SK-N-SH (cell line): ENCODE data around the gene HNRNPA1. TPM values are rescaled to one million over a fixed set of nuclear protein-coding genes. Genes with fewer than 3 reads are reported as not detected.

Experiments
- CTCF ChIA-PET: fragments of 300-600, 350-600 bp; formaldehyde crosslinking; extraction: SDS; loops from one replicate; lab custom pipeline; 2021; lab: Yijun Ruan, JAX
- POLR2A ChIA-PET: fragments of 350-600 bp; sonication (Branson Sonifier 250); formaldehyde crosslinking; extraction: SDS; loops from one replicate; lab custom pipeline; 2020; ENCODE audit warnings: antibody characterized with exemption, inconsistent platforms; lab: Yijun Ruan, JAX
- DNase-seq: peaks from one replicate; pipeline ENCODE4 v3.0.0; 2012
- H2AFZ ChIP-seq: fragments of 200-600 bp; sonication (generic); 2 replicates; pipeline ENCODE4 v1.8.1; 2016; ENCODE audit warnings: antibody characterized with exemption, mild to moderate bottlenecking, low read depth
- H3F3A ChIP-seq: fragments of 200-600 bp; sonication (generic); replicated peaks from 2 replicates; pipeline ENCODE3; 2016; ENCODE audit warnings: antibody characterized with exemption, mild to moderate bottlenecking; ENCODE audit not compliant: insufficient read depth
- H3K27ac ChIP-seq, 2 experiments: fragments of 200-500 bp in 1 of 2; fragments of 200-600 bp in 1 of 2; sonication (Bioruptor generic) in 1 of 2; sonication (generic), shearing (Covaris generic) in 1 of 2; 2 replicates each; pipeline versions ENCODE4 v1.5.1 to v1.6.1; 2014 to 2016; ENCODE audit warnings: low read depth in 2 of 2, inconsistent platforms in 1 of 2, low read length in 1 of 2, mild to moderate bottlenecking in 1 of 2, mixed read lengths in 1 of 2
- H3K27me3 ChIP-seq: fragments of 200-600 bp; sonication (generic), shearing (Covaris generic); 2 replicates; pipeline ENCODE4 v1.6.1; 2016; ENCODE audit warnings: mixed run types; ENCODE audit not compliant: insufficient read depth
- H3K36me3 ChIP-seq, 2 experiments: fragments of 200-500 bp in 1 of 2; fragments of 200-600 bp in 1 of 2; sonication (Bioruptor generic) in 1 of 2; sonication (generic) in 1 of 2; replicated peaks in 1 of 2; 2 replicates each; pipeline versions ENCODE3 to v1.5.1; 2014 to 2016; ENCODE audit warnings: low read length in 1 of 2, mild to moderate bottlenecking in 1 of 2; ENCODE audit not compliant: insufficient read depth in 2 of 2, control insufficient read depth in 1 of 2
- H3K4me1 ChIP-seq, 2 experiments: fragments of 200-500 bp in 1 of 2; fragments of 200-600 bp in 1 of 2; sonication (Bioruptor generic) in 1 of 2; sonication (generic), shearing (Covaris generic) in 1 of 2; 2 replicates each; pipeline versions ENCODE4 v1.5.1 to v1.6.1; 2014 to 2016; ENCODE audit warnings: low read depth in 1 of 2, low read length in 1 of 2, mixed run types in 1 of 2; ENCODE audit not compliant: insufficient read depth in 2 of 2, control insufficient read depth in 1 of 2
- H3K4me2 ChIP-seq: fragments of 200-600 bp; sonication (generic), shearing (Covaris generic); 2 replicates; pipeline ENCODE4 v1.6.1; 2017; ENCODE audit warnings: mixed run types
- H3K4me3 ChIP-seq, 2 experiments: fragments of 200-500 bp in 1 of 2; fragments of 200-600 bp in 1 of 2; sonication (Bioruptor generic) in 1 of 2; sonication (generic), shearing (Covaris generic) in 1 of 2; 2 replicates each; pipeline versions ENCODE4 v1.5.1 to v1.8.1; 2014 to 2016; ENCODE audit warnings: low read depth in 2 of 2, inconsistent platforms in 1 of 2, low read length in 1 of 2, mild to moderate bottlenecking in 1 of 2, mixed read lengths in 1 of 2, moderate library complexity in 1 of 2
- H3K79me2 ChIP-seq: fragments of 200-600 bp; sonication (generic); 2 replicates; pipeline ENCODE4 v1.8.1; 2017; ENCODE audit warnings: mild to moderate bottlenecking; ENCODE audit not compliant: insufficient read depth
- H3K9ac ChIP-seq: fragments of 200-600 bp; sonication (generic); 2 replicates; pipeline ENCODE4 v1.6.1; 2017; ENCODE audit warnings: mixed run types
- H3K9me2 ChIP-seq: fragments of 200-600 bp; sonication (generic); 2 replicates; pipeline ENCODE4 v1.6.1; 2017; ENCODE audit warnings: mixed run types
- H3K9me3 ChIP-seq: fragments of 200-600 bp; sonication (generic); 2 replicates; pipeline ENCODE4 v1.6.1; 2017; ENCODE audit warnings: mixed run types, mild to moderate bottlenecking, moderate library complexity
- H4K20me1 ChIP-seq: fragments of 200-600 bp; sonication (generic); 2 replicates; pipeline ENCODE4 v1.6.1; 2017; ENCODE audit warnings: mild to moderate bottlenecking, mixed run types; ENCODE audit not compliant: insufficient read depth
- CHD2 ChIP-seq: fragments of 150-350 bp; IDR thresholded peaks from 2 replicates; pipeline ENCODE4 v1.6.1; 2018; ENCODE audit warnings: low read length; ENCODE audit not compliant: partially characterized antibody
- EP300 ChIP-seq, 2 experiments: IDR thresholded peaks; 2 replicates each; pipeline versions ENCODE4 v1.4.0 to v1.6.1; 2012; ENCODE audit warnings: borderline replicate concordance in 1 of 2, low read depth in 1 of 2, low read length in 1 of 2
- EZH2phosphoT487 ChIP-seq: fragments of 200-600 bp; sonication (generic); IDR thresholded peaks from 2 replicates; pipeline ENCODE4 v1.6.1; 2017; ENCODE audit warnings: low read depth, mixed run types, mild to moderate bottlenecking, antibody characterized with exemption, moderate library complexity, borderline replicate concordance
- FOXJ3 ChIP-seq: sonication (generic); formaldehyde crosslinking; IDR thresholded peaks from 2 replicates; pipeline ENCODE4 v1.5.1; 2020; ENCODE audit warnings: mild to moderate bottlenecking, missing genetic modification reagents
- IRF3 ChIP-seq: fragments of 150-350 bp; IDR thresholded peaks from 2 replicates; pipeline ENCODE4 v1.6.1; 2016; ENCODE audit warnings: mild to moderate bottlenecking, low read depth, low read length
- MAX ChIP-seq: IDR thresholded peaks from 2 replicates; pipeline ENCODE4 v1.4.0; 2012; ENCODE audit warnings: low read depth
- MEF2A ChIP-seq: IDR thresholded peaks from 2 replicates; pipeline ENCODE4 v1.4.0; 2012; ENCODE audit warnings: low read depth, borderline replicate concordance
- NFIC ChIP-seq: IDR thresholded peaks from 2 replicates; pipeline ENCODE4 v1.4.0; 2012; ENCODE audit warnings: borderline replicate concordance
- PBX3 ChIP-seq: IDR thresholded peaks from 2 replicates; pipeline ENCODE4; 2012
- RCOR1 ChIP-seq: fragments of 150-350 bp; IDR thresholded peaks from 2 replicates; pipeline ENCODE4 v1.6.1; 2017; ENCODE audit warnings: antibody characterized with exemption, low read length
- RXRA ChIP-seq: IDR thresholded peaks from 2 replicates; pipeline ENCODE4 v1.4.0; 2012; ENCODE audit warnings: low read depth, mild to moderate bottlenecking, borderline replicate concordance
- SIN3A ChIP-seq: IDR thresholded peaks from 2 replicates; pipeline ENCODE4 v1.6.1; 2012; ENCODE audit warnings: low read depth, mild to moderate bottlenecking, low read length, moderate library complexity, borderline replicate concordance
- SMC3 ChIP-seq: IDR thresholded peaks from 2 replicates; pipeline ENCODE4 v1.6.1; 2012; ENCODE audit warnings: low read depth, low read length, improper control_type of control experiment
- TAF1 ChIP-seq: IDR thresholded peaks from 2 replicates; pipeline ENCODE4 v1.6.1; 2012; ENCODE audit warnings: low read depth, mild to moderate bottlenecking, low read length, moderate library complexity, borderline replicate concordance
- TCF12 ChIP-seq: IDR thresholded peaks from 2 replicates; pipeline ENCODE4 v1.4.0; 2012
- TEAD4 ChIP-seq: IDR thresholded peaks from 2 replicates; pipeline ENCODE4 v1.4.0; 2012; ENCODE audit warnings: mild to moderate bottlenecking, borderline replicate concordance; ENCODE audit not compliant: insufficient read depth
- USF1 ChIP-seq: IDR thresholded peaks from 2 replicates; pipeline ENCODE4 v1.4.0; 2012; ENCODE audit warnings: low read depth, borderline replicate concordance
- USF2 ChIP-seq: fragments of 150-350 bp; IDR thresholded peaks from 2 replicates; pipeline ENCODE4 v1.6.1; 2017; ENCODE audit warnings: antibody characterized with exemption, low read length, low read depth, borderline replicate concordance
- ZBTB33 ChIP-seq: IDR thresholded peaks from 2 replicates; pipeline ENCODE4 v1.4.0; 2012; ENCODE audit warnings: low read depth, borderline replicate concordance
- WGBS: methylation state at CpG from one replicate; pipeline ENCODE4 v1.1.6; 2017; ENCODE audit warnings: low lambda C conversion rate; 5-methylcytosine and 5-hydroxymethylcytosine counted together
- polyA plus RNA-seq, 3 experiments: library from polyadenylated mRNA; depleted of rRNA; stranded (reverse); fragments of >200 nt; gene quantifications; 2 replicates each; pipeline ENCODE4 v1.2.3, GENCODE V29; 2012

HNRNPA1 gene
- polyA plus RNA-seq, 1 of the 3 experiments (the other 2 are of a cell fraction): 773 TPM

GRCh38 chr12:54301428-54302048 lies 21.0 kb downstream of the HNRNPA1 start:
- Histone ChIP-seq H3K4me1 (peaks cover 0 to 10% of the 10 kb centered on the region in 2 experiments; a peak in 1 of 4 replicates), H3K27ac (no peak overlapping the region), H4K20me1 (no peaks in the 10 kb centered on the region), H3K9me2 (no peaks in the 10 kb centered on the region), H3K79me2 (no peaks in the 10 kb centered on the region), H3K4me2 (no peak overlapping the region; the same call in 1 of the 2 replicates), H3K27me3 (no peaks in the 10 kb centered on the region; the same call in 1 of the 2 replicates), H3K36me3 (no peaks in the 10 kb centered on the region), H3K9me3 (no peaks in the 10 kb centered on the region), H3F3A (peaks cover 3% of the 10 kb centered on the region), H3K9ac (no peak overlapping the region)
- 77% methylated on average over 1 of the region's 1 CpG for WGBS
- POLR2A ChIA-PET: interaction anchor here (0.6 to 1.2 kb wide), 3 partner anchors 10 to 53 kb away, joined by 3 read pairs; no protein-coding TSS in a partner anchor
- DNase-seq: no peak
- CTCF ChIA-PET: interaction anchor here (0.6 to 4.5 kb wide), 7 partner anchors 8 to 106 kb away, joined by 3 to 18 read pairs (median 5); partner anchors contain the start of gene COPZ1
- TF ChIP-seq RCOR1 (no peak), MAX (no peak), PBX3 (no peak), EP300 (IDR thresholded peaks at IDR 0.05; ENCODE audit: borderline replicate concordance in 1 of 2, low read depth in 1 of 2, low read length in 1 of 2) (no peak), SMC3 (no peak), TCF12 (no peak), RXRA (no peak), MEF2A (no peak), USF2 (no peak), NFIC (no peak), SIN3A (no peak), ZBTB33 (no peak), USF1 (no peak), CHD2 (no peak), TAF1 (no peak), IRF3 (no peak), FOXJ3 (CRISPR knock-in tag) (no peak), TEAD4 (no peak), EZH2phosphoT487 (no peak)
- TF ChIP-seq, all 33 proteins: peak for 0
- no peak overlapping the region for H2AFZ ChIP-seq
- no peak overlapping the region for H3K4me3 ChIP-seq
